H9 (cell line): ENCODE results near the gene IFNGR1. TPM values are rescaled to one million over a fixed set of nuclear protein-coding genes. Genes with fewer than 3 reads are reported as not detected.

Experiments used
- DNase-seq: peaks from one replicate; pipeline ENCODE4 v3.0.0-alpha.2; 2017
- H2AFZ ChIP-seq: one replicate; pipeline ENCODE4 v1.6.1; 2013; ENCODE audit warnings: mild to moderate bottlenecking, low read length, control low read depth, moderate library complexity
- H2AK5ac ChIP-seq: 2 replicates; pipeline ENCODE4 v1.6.1; 2013; ENCODE audit warnings: low read length, control low read depth, mixed read lengths; ENCODE audit not compliant: insufficient read length
- H2BK120ac ChIP-seq: one replicate; pipeline ENCODE4 v1.6.1; 2013; ENCODE audit warnings: low read depth, mild to moderate bottlenecking, low read length, control low read depth, inconsistent platforms; ENCODE audit not compliant: poor library complexity, severe bottlenecking
- H2BK12ac ChIP-seq: 2 replicates; pipeline ENCODE4 v1.6.1; 2013; ENCODE audit warnings: low read length, control low read depth, mixed read lengths, low read depth; ENCODE audit not compliant: insufficient read length
- H2BK15ac ChIP-seq: 2 replicates; pipeline ENCODE4 v1.6.1; 2013; ENCODE audit warnings: low read depth, low read length, control low read depth
- H2BK20ac ChIP-seq: one replicate; pipeline ENCODE4 v1.6.1; 2013; ENCODE audit warnings: low read depth, mild to moderate bottlenecking, low read length, control low read depth, inconsistent platforms; ENCODE audit not compliant: poor library complexity, severe bottlenecking
- H2BK5ac ChIP-seq: 2 replicates; pipeline ENCODE4 v1.6.1; 2013; ENCODE audit warnings: low read length, control low read depth, mixed read lengths; ENCODE audit not compliant: insufficient read length
- H3K14ac ChIP-seq: 2 replicates; pipeline ENCODE4 v1.6.1; 2013; ENCODE audit warnings: low read length, control low read depth; ENCODE audit not compliant: insufficient read depth
- H3K18ac ChIP-seq: 2 replicates; pipeline ENCODE4 v1.6.1; 2013; ENCODE audit warnings: low read depth, mild to moderate bottlenecking, mixed read lengths, low read length, control low read depth; ENCODE audit not compliant: insufficient read length
- H3K23ac ChIP-seq: 2 replicates; pipeline ENCODE4 v1.6.1; 2013; ENCODE audit warnings: low read length, control low read depth, mixed read lengths, low read depth; ENCODE audit not compliant: insufficient read length
- H3K23me2 ChIP-seq: 2 replicates; pipeline ENCODE4 v1.6.1; 2013; ENCODE audit warnings: low read depth, mild to moderate bottlenecking, mixed read lengths, low read length, control low read depth; ENCODE audit not compliant: insufficient read length, poor library complexity, severe bottlenecking
- H3K27ac ChIP-seq: 2 replicates; pipeline ENCODE4 v1.5.1; 2013; ENCODE audit warnings: low read length, control low read depth, mixed read lengths, low read depth; ENCODE audit not compliant: insufficient read length
- H3K27me3 ChIP-seq: 2 replicates; pipeline ENCODE4 v1.6.1; 2013; ENCODE audit warnings: low read length, control low read depth, inconsistent platforms; ENCODE audit not compliant: insufficient read depth
- H3K4ac ChIP-seq: 2 replicates; pipeline ENCODE4 v1.6.1; 2013; ENCODE audit warnings: low read depth, mild to moderate bottlenecking, control low read depth, inconsistent platforms, low read length, moderate library complexity
- H3K4me1 ChIP-seq: 2 replicates; pipeline ENCODE4 v1.6.1; 2013; ENCODE audit warnings: low read length, control low read depth, inconsistent platforms; ENCODE audit not compliant: insufficient read depth
- H3K4me2 ChIP-seq: 2 replicates; pipeline ENCODE4 v1.6.1; 2013; ENCODE audit warnings: low read length, control low read depth, mixed read lengths; ENCODE audit not compliant: insufficient read length, insufficient read depth
- H3K56ac ChIP-seq: 2 replicates; pipeline ENCODE4 v1.6.1; 2013; ENCODE audit warnings: low read depth, mild to moderate bottlenecking, mixed read lengths, low read length, control low read depth; ENCODE audit not compliant: insufficient read length
- H3K79me1 ChIP-seq: 2 replicates; pipeline ENCODE4 v1.6.1; 2013; ENCODE audit warnings: low read depth, mild to moderate bottlenecking, moderate library complexity, low read length, control low read depth, inconsistent platforms; ENCODE audit not compliant: insufficient read depth, poor library complexity, severe bottlenecking
- H3K79me2 ChIP-seq: 2 replicates; pipeline ENCODE4 v1.6.1; 2013; ENCODE audit warnings: low read length, control low read depth, inconsistent platforms; ENCODE audit not compliant: insufficient read depth
- H3K9ac ChIP-seq: 2 replicates; pipeline ENCODE4 v1.6.1; 2013; ENCODE audit warnings: low read length, control low read depth, mixed read lengths; ENCODE audit not compliant: insufficient read length; ENCODE audit errors: extremely low read depth
- H3K9me3 ChIP-seq: one replicate; pipeline ENCODE4 v1.6.1; 2013; ENCODE audit warnings: low read depth, low read length, inconsistent platforms; ENCODE audit not compliant: control insufficient read depth
- H3T11ph ChIP-seq: one replicate; pipeline ENCODE4 v1.6.1; 2013; ENCODE audit warnings: mild to moderate bottlenecking, low read length, control low read depth, inconsistent platforms
- H4K20me1 ChIP-seq: one replicate; pipeline ENCODE4 v1.6.1; 2013; ENCODE audit not compliant: control insufficient read depth, insufficient read length, insufficient read depth
- H4K5ac ChIP-seq: 2 replicates; pipeline ENCODE4 v1.6.1; 2013; ENCODE audit warnings: low read depth, mild to moderate bottlenecking, mixed read lengths, low read length, control low read depth; ENCODE audit not compliant: insufficient read length
- H4K8ac ChIP-seq: replicated peaks from 2 replicates; pipeline ENCODE4 v1.6.1; 2013; ENCODE audit warnings: low read length, control low read depth, mixed read lengths, low read depth; ENCODE audit not compliant: insufficient read length
- H4K91ac ChIP-seq: 2 replicates; pipeline ENCODE4 v1.6.1; 2013; ENCODE audit warnings: low read depth, mild to moderate bottlenecking, moderate library complexity, mixed read lengths, low read length, control low read depth; ENCODE audit not compliant: insufficient read length
- H3K27ac Mint-ChIP-seq, 3 experiments: 2 replicates in 2 of 3; 3 replicates in 1 of 3; pipeline ENCODE4 v1.8.0; 2020 to 2021; ENCODE audit warnings: mixed read lengths in 3 of 3, mild to moderate bottlenecking in 1 of 3, moderate library complexity in 1 of 3
- H3K27me3 Mint-ChIP-seq: 2 replicates; pipeline ENCODE4 v1.8.0; 2021; ENCODE audit warnings: low read depth, mild to moderate bottlenecking, moderate library complexity, mixed read lengths
- H3K36me3 Mint-ChIP-seq, 3 experiments: 2 replicates in 2 of 3; 3 replicates in 1 of 3; pipeline ENCODE4 v1.8.0; 2020 to 2021; ENCODE audit warnings: low read depth in 3 of 3, mixed read lengths in 3 of 3; ENCODE audit not compliant: insufficient read depth in 1 of 3
- H3K4me1 Mint-ChIP-seq, 2 experiments: 2 replicates each; pipeline ENCODE4 v1.8.0; 2020; ENCODE audit warnings: mixed read lengths in 2 of 2
- H3K4me3 Mint-ChIP-seq, 2 experiments: 2 replicates in 1 of 2; 3 replicates in 1 of 2; pipeline ENCODE4 v1.8.0; 2020 to 2021; ENCODE audit warnings: mild to moderate bottlenecking in 2 of 2, mixed read lengths in 2 of 2, moderate library complexity in 1 of 2
- H3K9me3 Mint-ChIP-seq, 2 experiments: 2 replicates in 1 of 2; 3 replicates in 1 of 2; pipeline ENCODE4 v1.8.0; 2020; ENCODE audit warnings: mild to moderate bottlenecking in 2 of 2, mixed read lengths in 2 of 2, moderate library complexity in 1 of 2
- WGBS: extraction: QIAGEN DNeasy Blood & Tissue Kit; methylation state at CpG from one replicate; pipeline ENCODE4 v1.1.7; 2013; ENCODE audit warnings: missing lambda C conversion rate, low lambda C conversion rate, mixed read lengths; ENCODE audit not compliant: insufficient read length; ENCODE audit errors: extremely low coverage; 5-methylcytosine and 5-hydroxymethylcytosine counted together
- total RNA-seq: library from RNA; stranded (reverse); gene quantifications from 2 replicates; pipeline ENCODE4 v1.2.1, GENCODE V29; 2021
- TF ChIP-seq, protein P1 (sequence below): fragments of 200-600 bp; sonication (generic); conservative IDR thresholded peaks from 3 replicates; pipeline ENCODE4 v1.8.0; 2021; ENCODE audit warnings: antibody characterized with exemption, mild to moderate bottlenecking

The IFNGR1 gene
- total RNA-seq, 1 experiment from 2014 or later: 32.2 TPM

DNA sequence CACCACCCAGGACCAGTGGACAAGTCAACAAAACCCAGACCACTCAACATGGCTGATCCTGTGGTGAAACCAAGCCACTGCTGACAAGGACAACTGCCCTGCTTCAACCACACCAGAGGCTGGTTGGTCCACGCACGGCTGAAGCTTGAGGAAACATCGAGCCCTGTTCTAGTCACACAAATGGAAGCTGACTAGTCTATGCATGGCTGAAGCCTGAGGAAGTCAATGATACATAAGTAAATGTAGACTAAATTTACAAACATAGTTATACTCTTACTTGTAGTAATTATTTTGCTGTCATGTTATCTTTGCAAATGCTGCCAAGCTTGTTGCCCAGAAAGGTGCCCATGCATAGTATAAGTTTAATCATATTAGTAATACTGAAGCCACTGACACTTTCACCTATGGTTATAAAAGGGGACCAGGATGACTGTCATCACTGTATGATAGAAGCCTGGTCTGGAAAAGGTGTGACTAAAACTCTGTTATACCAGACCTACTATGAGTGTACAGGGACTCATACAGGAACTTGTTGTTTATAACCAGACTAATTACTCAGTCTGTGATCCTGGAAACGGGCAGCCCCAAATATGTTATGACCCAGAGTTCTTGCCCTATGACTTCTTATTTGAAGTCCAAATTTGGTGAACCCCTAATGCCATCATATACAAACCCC lies 51.3 kb downstream of the IFNGR1 start:
- Histone ChIP-seq H2BK15ac (no peak overlapping the region), H4K8ac (no peak overlapping the region), H3K27me3 (no peaks in the 10 kb centered on the region), H4K5ac (no peak overlapping the region), H3K4me2 (no peak overlapping the region), H3K27ac (no peak overlapping the region), H3K79me1 (no peaks in the 10 kb centered on the region), H3T11ph (no peak overlapping the region), H2BK120ac (no peak overlapping the region), H3K9me3 (peaks cover 19% of the 10 kb centered on the region), H3K18ac (no peak overlapping the region), H3K23me2 (no peaks in the 10 kb centered on the region), H2BK5ac (no peak overlapping the region), H3K79me2 (no peaks in the 10 kb centered on the region), H3K4me1 (peaks cover 4% of the 10 kb centered on the region; the same call in 1 of the 2 replicates), H3K9ac (no peak overlapping the region), H2BK20ac (no peak overlapping the region), H4K20me1 (no peaks in the 10 kb centered on the region), H3K4ac (no peak overlapping the region), H2AK5ac (no peak overlapping the region), H2AFZ (no peak overlapping the region), H3K14ac (no peak overlapping the region), H3K56ac (no peak overlapping the region), H3K23ac (no peak overlapping the region), H4K91ac (no peak overlapping the region), H2BK12ac (no peak overlapping the region)
- Mint-ChIP-seq H3K36me3 (peaks cover 32 to 47% (median 35%) of the 10 kb centered on the region in 3 experiments), H3K4me1 (peaks cover 27% of the 10 kb centered on the region in 2 experiments), H3K4me3 (no peak overlapping the region), H3K27me3 (peaks cover 18% of the 10 kb centered on the region), H3K27ac (no peak overlapping the region), H3K9me3 (peaks cover 40 to 50% of the 10 kb centered on the region in 2 experiments)
- WGBS: no CpG with 5 or more reads among the region's 4 CpGs
- no peak for DNase-seq
- TF ChIP-seq, protein P1, sequence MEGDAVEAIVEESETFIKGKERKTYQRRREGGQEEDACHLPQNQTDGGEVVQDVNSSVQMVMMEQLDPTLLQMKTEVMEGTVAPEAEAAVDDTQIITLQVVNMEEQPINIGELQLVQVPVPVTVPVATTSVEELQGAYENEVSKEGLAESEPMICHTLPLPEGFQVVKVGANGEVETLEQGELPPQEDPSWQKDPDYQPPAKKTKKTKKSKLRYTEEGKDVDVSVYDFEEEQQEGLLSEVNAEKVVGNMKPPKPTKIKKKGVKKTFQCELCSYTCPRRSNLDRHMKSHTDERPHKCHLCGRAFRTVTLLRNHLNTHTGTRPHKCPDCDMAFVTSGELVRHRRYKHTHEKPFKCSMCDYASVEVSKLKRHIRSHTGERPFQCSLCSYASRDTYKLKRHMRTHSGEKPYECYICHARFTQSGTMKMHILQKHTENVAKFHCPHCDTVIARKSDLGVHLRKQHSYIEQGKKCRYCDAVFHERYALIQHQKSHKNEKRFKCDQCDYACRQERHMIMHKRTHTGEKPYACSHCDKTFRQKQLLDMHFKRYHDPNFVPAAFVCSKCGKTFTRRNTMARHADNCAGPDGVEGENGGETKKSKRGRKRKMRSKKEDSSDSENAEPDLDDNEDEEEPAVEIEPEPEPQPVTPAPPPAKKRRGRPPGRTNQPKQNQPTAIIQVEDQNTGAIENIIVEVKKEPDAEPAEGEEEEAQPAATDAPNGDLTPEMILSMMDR: no peak
